ENCODE data around the gene PRSS53.
A peak's percentile ranks its signal among the peaks of the same experiment; 100 is the strongest.

DNA sequence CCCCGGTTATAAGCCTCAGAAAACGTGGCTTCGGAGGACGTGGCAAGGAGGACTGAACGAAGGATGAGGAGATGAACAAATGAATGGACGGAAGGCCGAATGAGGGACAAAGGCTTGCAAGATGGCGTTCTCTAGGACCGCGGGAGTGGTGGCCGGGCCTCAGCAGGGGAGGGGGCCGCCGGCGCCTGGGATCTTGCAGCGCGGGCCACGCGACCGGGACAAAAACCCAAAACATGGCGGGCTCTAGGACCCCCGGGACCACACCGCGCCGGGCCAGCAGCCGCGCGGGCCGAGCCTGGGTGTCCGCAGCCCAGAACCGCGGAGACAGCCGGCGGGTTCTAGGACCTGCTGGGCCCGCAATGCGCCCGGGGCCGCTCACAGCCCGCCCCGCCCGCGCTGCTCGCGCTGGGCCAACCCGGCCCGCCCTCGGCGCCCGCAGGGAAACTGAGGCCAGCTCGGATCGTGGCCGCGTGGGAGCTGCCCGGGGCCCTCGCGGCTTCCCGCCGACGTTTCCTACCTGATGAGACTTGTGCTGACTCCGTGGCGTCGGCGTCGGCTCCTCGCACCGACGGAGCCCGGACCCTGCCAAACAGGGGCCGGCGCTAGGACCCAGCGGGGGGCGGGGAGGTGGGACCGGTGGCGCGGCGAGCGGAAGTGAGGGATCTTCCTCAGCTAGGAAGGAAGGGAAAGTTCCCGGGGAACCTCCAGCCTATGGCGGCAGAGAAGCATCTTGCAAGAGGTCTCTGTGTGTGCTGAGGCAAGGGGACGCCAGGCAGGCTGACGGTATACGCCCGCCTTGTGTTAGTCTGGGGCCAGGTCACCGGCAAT, 15.4 kb downstream of the PRSS53 start:
- TF ChIP-seq CTCF (IDR thresholded peaks at IDR 0.05), result peak in 1 of 6 experiments; percentile 17
- TF ChIP-seq POLR2A (IDR thresholded peaks at IDR 0.05), result peak in 1 of 2 donors; percentile 30
